ENCODE results near the gene REEP1.

DNA sequence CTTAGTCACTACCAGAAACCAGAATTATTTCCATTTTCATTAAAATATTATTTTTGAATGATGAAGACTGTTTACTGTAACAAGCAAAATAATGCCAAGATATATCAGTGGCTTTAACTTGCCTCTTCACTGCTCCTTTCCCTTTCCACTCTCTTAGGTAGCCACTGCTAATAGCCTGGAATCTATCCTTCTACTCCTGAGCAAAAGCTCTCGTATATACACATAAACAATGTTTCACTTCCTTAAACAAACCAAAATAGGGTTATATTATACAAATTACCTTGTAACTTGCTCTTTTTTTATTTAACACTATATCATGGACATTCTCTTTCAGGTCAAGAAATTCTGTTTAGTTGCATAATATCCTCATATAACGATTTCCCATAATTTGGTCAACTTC, 163.0 kb downstream of the REEP1 start:
- no peak for TF ChIP-seq POLR2A (conservative IDR thresholded peaks at IDR 0.05)
- TF ChIP-seq NFYB (IDR thresholded peaks at IDR 0.05; ENCODE audit: extremely low read depth, insufficient read length) = no peak
- no peak for TF ChIP-seq ZFX (CRISPR knock-in tag; IDR thresholded peaks at IDR 0.05)
